ENCODE measurements around the gene GOLT1B.

GRCh38 chr12:21502872-21503271 lies 1.3 kb downstream of the GOLT1B start:
- no peak for TF ChIP-seq CTCF (IDR thresholded peaks at IDR 0.05)
- TF ChIP-seq POLR2A (IDR thresholded peaks at IDR 0.05; ENCODE audit: low read depth): no peak
- TF ChIP-seq EP300 (IDR thresholded peaks at IDR 0.05): no peak
